HCT116 (cell line): ENCODE measurements around the gene MYEF2. TPM values are rescaled to one million over a fixed set of nuclear protein-coding genes. Genes with fewer than 3 reads are reported as not detected.

Experiments
- ATAC-seq: fragments of 200-7000 bp; cut with Tn5 transposase; 2 replicates; pipeline ENCODE4 v1.9.1; 2020; ENCODE audit warnings: mild to moderate bottlenecking, moderate library complexity
- BruUV-seq: library from RNA; stranded (reverse); fragments of 400-500 nt; replicated peaks from 2 replicates; lab custom pipeline; 2021; lab: Mats Ljungman, UMichigan
- CTCF ChIA-PET: fragments of 300-600 bp; sonication (Branson Sonifier 250); formaldehyde crosslinking; loops from one replicate; lab custom pipeline; 2021; ENCODE audit warnings: antibody characterized with exemption; lab: Charles Lee
- POLR2A ChIA-PET: fragments of 300-600, 350-600 bp; sonication (Branson Sonifier 250); formaldehyde crosslinking; loops from one replicate; lab custom pipeline; 2021; ENCODE audit warnings: antibody characterized with exemption; lab: Charles Lee
- RAD21 ChIA-PET, 2 experiments: fragments of 300-600 bp; sonication (Branson Sonifier 250); formaldehyde crosslinking; loops; one replicate each; lab custom pipeline; 2023; ENCODE audit warnings: low total read pairs in 2 of 2; ENCODE audit not compliant: uncharacterized antibody in 2 of 2, unreplicated experiment in 2 of 2, low non-redundant PET in 1 of 2; lab: Charles Lee
- DNase-seq: peaks from one replicate; pipeline ENCODE4 v3.0.0-alpha.2; 2010; ENCODE audit warnings: low read depth, low spot score
- H2AFZ ChIP-seq: fragments of 200-600 bp; shearing (Covaris generic), sonication (generic); 2 replicates; pipeline ENCODE4 v1.6.1; 2017; ENCODE audit warnings: low read depth, mixed run types, mixed read lengths, antibody characterized with exemption, low read length; ENCODE audit not compliant: poor library complexity, severe bottlenecking
- H3K27ac ChIP-seq: 2 replicates; pipeline ENCODE4 v1.5.1; 2012; ENCODE audit warnings: low read depth, low read length
- H3K27me3 ChIP-seq: fragments of 200-600 bp; sonication (generic); 2 replicates; pipeline ENCODE4 v1.6.1; 2016; ENCODE audit warnings: mixed run types, low read length, mixed read lengths; ENCODE audit not compliant: insufficient read depth
- H3K36me3 ChIP-seq, 2 experiments: fragments of 200-500 bp in 1 of 2; fragments of 200-600 bp in 1 of 2; sonication (Bioruptor generic) in 1 of 2; sonication (generic) in 1 of 2; 2 replicates each; pipeline versions ENCODE4 v1.5.1 to v1.6.1; 2014 to 2016; ENCODE audit warnings: low read length in 2 of 2, inconsistent platforms in 1 of 2, mixed read lengths in 1 of 2, mixed run types in 1 of 2; ENCODE audit not compliant: insufficient read depth in 2 of 2, control insufficient read depth in 1 of 2
- H3K4me1 ChIP-seq, 2 experiments: fragments of 200-600 bp in 1 of 2; sonication (generic) in 1 of 2; 2 replicates each; pipeline versions ENCODE4 v1.5.1 to v1.6.1; 2012 to 2017; ENCODE audit warnings: low read length in 2 of 2, inconsistent platforms in 1 of 2, mild to moderate bottlenecking in 1 of 2, mixed read lengths in 1 of 2, mixed run types in 1 of 2, moderate library complexity in 1 of 2; ENCODE audit not compliant: insufficient read depth in 2 of 2, control insufficient read depth in 1 of 2
- H3K4me2 ChIP-seq: fragments of 200-600 bp; sonication (generic); 2 replicates; pipeline ENCODE4 v1.6.1; 2017; ENCODE audit warnings: mixed run types, low read length, mixed read lengths
- H3K4me3 ChIP-seq, 2 experiments: fragments of 200-600 bp in 1 of 2; sonication (generic) in 1 of 2; replicated peaks in 1 of 2; 2 replicates each; pipeline ENCODE4 v1.5.1; 2011 to 2016; ENCODE audit warnings: low read length in 2 of 2, control low read depth in 1 of 2, low read depth in 1 of 2, mild to moderate bottlenecking in 1 of 2, mixed read lengths in 1 of 2, mixed run types in 1 of 2
- H3K79me2 ChIP-seq: fragments of 200-600 bp; sonication (generic); 2 replicates; pipeline ENCODE4 v1.6.1; 2017; ENCODE audit warnings: mild to moderate bottlenecking, mixed run types, low read length, moderate library complexity, mixed read lengths; ENCODE audit not compliant: insufficient read depth
- H3K9ac ChIP-seq: fragments of 200-600 bp; sonication (generic); 2 replicates; pipeline ENCODE4 v1.6.1; 2016; ENCODE audit warnings: low read length, mixed read lengths
- H3K9me2 ChIP-seq: fragments of 200-600 bp; sonication (generic), shearing (Covaris generic); 2 replicates; pipeline ENCODE4 v1.6.1; 2017; ENCODE audit warnings: mixed run types, mild to moderate bottlenecking, moderate library complexity; ENCODE audit not compliant: insufficient read depth
- H3K9me3 ChIP-seq, 2 experiments: fragments of 200-500 bp in 1 of 2; fragments of 200-600 bp in 1 of 2; sonication (Bioruptor generic) in 1 of 2; sonication (generic) in 1 of 2; 2 replicates each; pipeline ENCODE4 v1.6.1; 2014 to 2017; ENCODE audit warnings: low read length in 2 of 2, mixed read lengths in 2 of 2, inconsistent platforms in 1 of 2, low read depth in 1 of 2, mild to moderate bottlenecking in 1 of 2, mixed run types in 1 of 2, moderate library complexity in 1 of 2; ENCODE audit not compliant: control insufficient read depth in 1 of 2, insufficient read depth in 1 of 2
- H4K20me1 ChIP-seq: fragments of 200-600 bp; sonication (generic), shearing (Covaris generic); 2 replicates; pipeline ENCODE4 v1.6.1; 2017; ENCODE audit warnings: mixed run types, mild to moderate bottlenecking, moderate library complexity; ENCODE audit not compliant: insufficient read depth
- CBX3 ChIP-seq: IDR thresholded peaks from 2 replicates; pipeline ENCODE4 v1.6.1; 2012; ENCODE audit warnings: low read depth
- EGR1 ChIP-seq: IDR thresholded peaks from 2 replicates; pipeline ENCODE4 v1.6.1; 2012; ENCODE audit warnings: low read depth
- ELF1 ChIP-seq: IDR thresholded peaks from 2 replicates; pipeline ENCODE4 v1.6.1; 2012; ENCODE audit warnings: low read depth, borderline replicate concordance
- EZH2 ChIP-seq: fragments of 200-600 bp; sonication (generic); IDR thresholded peaks from 2 replicates; pipeline ENCODE4 v1.6.1; 2017; ENCODE audit warnings: antibody characterized with exemption, mixed run types
- EZH2phosphoT487 ChIP-seq: fragments of 200-600 bp; IDR thresholded peaks from 2 replicates; pipeline ENCODE4 v1.6.1; 2018; ENCODE audit warnings: antibody characterized with exemption, borderline replicate concordance
- JUND ChIP-seq: IDR thresholded peaks from 2 replicates; pipeline ENCODE4 v1.6.1; 2012
- POLR2AphosphoS5 ChIP-seq: IDR thresholded peaks from 2 replicates; pipeline ENCODE4 v1.6.1; 2011; ENCODE audit warnings: mild to moderate bottlenecking, low read depth, low read length, moderate library complexity
- SIN3A ChIP-seq: IDR thresholded peaks from 2 replicates; pipeline ENCODE4 v1.6.1; 2012; ENCODE audit warnings: low read depth
- SP1 ChIP-seq: IDR thresholded peaks from 2 replicates; pipeline ENCODE4 v1.6.1; 2012; ENCODE audit warnings: low read depth
- SRF ChIP-seq: IDR thresholded peaks from 2 replicates; pipeline ENCODE4 v1.6.1; 2012; ENCODE audit warnings: low read depth
- ZNF274 ChIP-seq: fragments of 200-500 bp; sonication (Bioruptor generic); IDR thresholded peaks from 2 replicates; pipeline ENCODE4 v1.6.1; 2014; ENCODE audit warnings: mild to moderate bottlenecking, low read depth, low read length, inconsistent platforms
- intact Hi-C: fragments of 100-400 bp; cut with micrococcal nuclease; formaldehyde crosslinking; loops from 2 replicates; pipeline ENCODE4 v1.10.0; 2022
- total RNA-seq: library from RNA; stranded (reverse); gene quantifications from one replicate; pipeline ENCODE4 v1.2.1, GENCODE V29; 2021; ENCODE audit not compliant: unreplicated experiment
- TF ChIP-seq, protein P1 (sequence below): IDR thresholded peaks from 2 replicates; pipeline ENCODE4 v1.6.1; 2011; ENCODE audit warnings: mild to moderate bottlenecking, low read length, moderate library complexity; ENCODE audit not compliant: insufficient replicate concordance; ENCODE audit errors: extremely low read depth
- TF ChIP-seq, protein P2 (sequence below): IDR thresholded peaks from 2 replicates; pipeline ENCODE4 v1.6.1; 2012
- TF ChIP-seq, protein P3 (sequence below): IDR thresholded peaks from 2 replicates; pipeline ENCODE4 v1.6.1; 2012
- TF ChIP-seq, protein P4 (sequence below), 3 experiments: fragments of 200-600 bp in 1 of 3; sonication (generic) in 1 of 3; IDR thresholded peaks in 2 of 3; conservative IDR thresholded peaks in 1 of 3; 2 replicates each; pipeline ENCODE4 v1.5.1; 2012 to 2017; ENCODE audit warnings: low read depth in 2 of 3, low read length in 2 of 3, antibody characterized with exemption in 1 of 3, borderline replicate concordance in 1 of 3, control low read depth in 1 of 3, mild to moderate bottlenecking in 1 of 3, mixed read lengths in 1 of 3, mixed run types in 1 of 3, moderate library complexity in 1 of 3; ENCODE audit not compliant: insufficient read depth in 1 of 3

The MYEF2 gene
- total RNA-seq, 1 experiment from 2014 or later = 0.69 TPM

DNA sequence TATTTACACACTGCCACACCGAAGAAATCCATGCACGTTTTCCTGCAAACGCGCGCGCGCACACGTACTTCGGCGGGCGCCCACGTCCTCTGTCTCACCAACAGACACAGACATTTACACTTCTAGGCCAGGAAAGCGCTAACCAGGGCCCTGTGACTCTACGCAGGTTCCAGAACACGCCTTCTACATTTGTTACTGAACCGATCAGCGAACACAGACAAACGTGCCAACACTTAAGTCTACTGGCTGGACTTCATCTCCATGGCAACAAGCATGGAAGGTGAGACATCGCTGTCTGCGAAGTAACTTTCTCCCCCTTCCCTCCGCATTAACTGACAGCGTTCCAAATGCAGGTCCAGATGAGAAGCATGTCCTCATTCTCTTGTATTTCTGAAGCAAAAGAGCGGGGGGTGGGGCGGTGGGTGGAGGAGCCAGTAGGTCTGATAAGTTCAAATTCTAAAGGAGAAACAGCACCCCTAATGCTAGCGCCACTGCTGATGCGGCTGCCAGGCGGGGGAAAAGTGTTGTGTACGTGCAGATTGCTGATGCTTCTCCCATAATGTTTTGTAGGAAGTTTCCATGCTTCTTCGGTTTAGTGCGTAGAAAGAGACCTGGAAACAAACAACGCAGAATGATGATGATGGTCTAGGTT, 13.6 kb upstream of the MYEF2 start, which contains the start of gene CTXN2:
TSS of gene CTXN2 (plus strand) at position 92 of the 652 bp plus-strand sequence. CDS start 9,636 bp downstream, outside the sequence.
- BruUV-seq = no TSS peak
- DNase-seq (no peak), ATAC-seq (no peak)
- Histone ChIP-seq H3K4me2 (no peak within 1 kb of the TSS), H3K4me3 (no peak within 1 kb of the TSS), H3K27me3 (no peaks in the 10 kb centered on the region), H3K9ac (no peak within 1 kb of the TSS), H3K9me3 (no peaks in the 10 kb centered on the region), H3K27ac (no peak within 1 kb of the TSS), H4K20me1 (no peaks in the 10 kb centered on the region), H3K36me3 (no peaks in the 10 kb centered on the region), H2AFZ (no peak within 1 kb of the TSS), H3K4me1 (no peaks in the 10 kb centered on the region), H3K9me2 (no peaks in the 10 kb centered on the region)
- ChIA-PET RAD21 (no interaction called here), CTCF (no interaction called here), POLR2A (no interaction called here)
- intact Hi-C loops = no loop called here
- no peak for TF ChIP-seq ZNF274
- no peak for TF ChIP-seq EZH2phosphoT487
- no peak for TF ChIP-seq EZH2
- TF ChIP-seq, protein P1, sequence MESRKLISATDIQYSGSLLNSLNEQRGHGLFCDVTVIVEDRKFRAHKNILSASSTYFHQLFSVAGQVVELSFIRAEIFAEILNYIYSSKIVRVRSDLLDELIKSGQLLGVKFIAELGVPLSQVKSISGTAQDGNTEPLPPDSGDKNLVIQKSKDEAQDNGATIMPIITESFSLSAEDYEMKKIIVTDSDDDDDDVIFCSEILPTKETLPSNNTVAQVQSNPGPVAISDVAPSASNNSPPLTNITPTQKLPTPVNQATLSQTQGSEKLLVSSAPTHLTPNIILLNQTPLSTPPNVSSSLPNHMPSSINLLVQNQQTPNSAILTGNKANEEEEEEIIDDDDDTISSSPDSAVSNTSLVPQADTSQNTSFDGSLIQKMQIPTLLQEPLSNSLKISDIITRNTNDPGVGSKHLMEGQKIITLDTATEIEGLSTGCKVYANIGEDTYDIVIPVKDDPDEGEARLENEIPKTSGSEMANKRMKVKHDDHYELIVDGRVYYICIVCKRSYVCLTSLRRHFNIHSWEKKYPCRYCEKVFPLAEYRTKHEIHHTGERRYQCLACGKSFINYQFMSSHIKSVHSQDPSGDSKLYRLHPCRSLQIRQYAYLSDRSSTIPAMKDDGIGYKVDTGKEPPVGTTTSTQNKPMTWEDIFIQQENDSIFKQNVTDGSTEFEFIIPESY = no peak
- no peak for TF ChIP-seq CBX3
- no peak for TF ChIP-seq SP1
- no peak for TF ChIP-seq EGR1
- no peak for TF ChIP-seq JUND
- TF ChIP-seq SRF = no peak
- TF ChIP-seq, protein P2, sequence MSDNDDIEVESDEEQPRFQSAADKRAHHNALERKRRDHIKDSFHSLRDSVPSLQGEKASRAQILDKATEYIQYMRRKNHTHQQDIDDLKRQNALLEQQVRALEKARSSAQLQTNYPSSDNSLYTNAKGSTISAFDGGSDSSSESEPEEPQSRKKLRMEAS = no peak
- no peak for TF ChIP-seq POLR2AphosphoS5
- TF ChIP-seq, protein P3, sequence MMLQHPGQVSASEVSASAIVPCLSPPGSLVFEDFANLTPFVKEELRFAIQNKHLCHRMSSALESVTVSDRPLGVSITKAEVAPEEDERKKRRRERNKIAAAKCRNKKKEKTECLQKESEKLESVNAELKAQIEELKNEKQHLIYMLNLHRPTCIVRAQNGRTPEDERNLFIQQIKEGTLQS = no peak
- TF ChIP-seq SIN3A = no peak
- TF ChIP-seq, protein P4, sequence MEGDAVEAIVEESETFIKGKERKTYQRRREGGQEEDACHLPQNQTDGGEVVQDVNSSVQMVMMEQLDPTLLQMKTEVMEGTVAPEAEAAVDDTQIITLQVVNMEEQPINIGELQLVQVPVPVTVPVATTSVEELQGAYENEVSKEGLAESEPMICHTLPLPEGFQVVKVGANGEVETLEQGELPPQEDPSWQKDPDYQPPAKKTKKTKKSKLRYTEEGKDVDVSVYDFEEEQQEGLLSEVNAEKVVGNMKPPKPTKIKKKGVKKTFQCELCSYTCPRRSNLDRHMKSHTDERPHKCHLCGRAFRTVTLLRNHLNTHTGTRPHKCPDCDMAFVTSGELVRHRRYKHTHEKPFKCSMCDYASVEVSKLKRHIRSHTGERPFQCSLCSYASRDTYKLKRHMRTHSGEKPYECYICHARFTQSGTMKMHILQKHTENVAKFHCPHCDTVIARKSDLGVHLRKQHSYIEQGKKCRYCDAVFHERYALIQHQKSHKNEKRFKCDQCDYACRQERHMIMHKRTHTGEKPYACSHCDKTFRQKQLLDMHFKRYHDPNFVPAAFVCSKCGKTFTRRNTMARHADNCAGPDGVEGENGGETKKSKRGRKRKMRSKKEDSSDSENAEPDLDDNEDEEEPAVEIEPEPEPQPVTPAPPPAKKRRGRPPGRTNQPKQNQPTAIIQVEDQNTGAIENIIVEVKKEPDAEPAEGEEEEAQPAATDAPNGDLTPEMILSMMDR (IDR thresholded peaks at IDR 0.05 in 2 of 3, conservative IDR thresholded peaks at IDR 0.05 in 1 of 3; ENCODE audit: borderline replicate concordance in 1 of 3, insufficient read depth in 1 of 3, low read depth in 2 of 3, low read length in 2 of 3) = no peak
- TF ChIP-seq ELF1 = no peak
- TF ChIP-seq, all 23 proteins: peak for 0
- H3K79me2 ChIP-seq = no peaks in the 10 kb centered on the region
